HepG2 (cell line): ENCODE measurements around the gene ABHD10. TPM values are rescaled to one million over a fixed set of nuclear protein-coding genes. Genes with fewer than 3 reads are reported as not detected.
A peak's percentile ranks its signal among the peaks of the same experiment; 100 is the strongest.

Experiments used
- ATAC-seq: fragments of 200-7000 bp; cut with Tn5 transposase; 3 replicates; pipeline ENCODE4 v1.9.1; 2020; ENCODE audit warnings: mild to moderate bottlenecking, moderate library complexity
- BruUV-seq: library from RNA; stranded (reverse); fragments of 400-500 nt; replicated peaks from 2 replicates; lab custom pipeline; 2021; lab: Mats Ljungman, UMichigan
- CTCF ChIA-PET: fragments of 300-600 bp; formaldehyde crosslinking; extraction: SDS; loops from one replicate; lab custom pipeline; 2021; ENCODE audit warnings: low total read pairs, inconsistent platforms, low intra/inter-chr PET ratio; lab: Yijun Ruan, JAX
- POLR2A ChIA-PET: fragments of 350-600 bp; sonication (Branson Sonifier 250); formaldehyde crosslinking; loops from one replicate; lab custom pipeline; 2020; ENCODE audit warnings: antibody characterized with exemption, inconsistent platforms; lab: Yijun Ruan, JAX
- DNase-seq: peaks from one replicate; pipeline ENCODE4 v3.0.0-alpha.2; 2015; ENCODE audit warnings: low spot score
- FAIRE-seq: peaks from 3 replicates; lab custom pipeline; 2011; peaks lifted over from hg19 to GRCh38; lab: Jason Lieb, UNC
- H2AFZ ChIP-seq: one replicate; pipeline ENCODE4 v1.6.1; 2011; ENCODE audit warnings: low read length, inconsistent platforms
- H3K27ac ChIP-seq: fragments of 300-600 bp; 3 replicates; pipeline ENCODE4 v1.8.0; 2011; ENCODE audit warnings: mixed run types, mild to moderate bottlenecking, mixed read lengths, low read length, inconsistent platforms; ENCODE audit not compliant: insufficient read depth; ENCODE audit errors: extremely low read length
- H3K27me3 ChIP-seq, 2 experiments: fragments of 200-600 bp in 1 of 2; 2 replicates in 1 of 2; 3 replicates in 1 of 2; pipeline versions ENCODE4 v1.6.0 to v1.8.0; 2011; ENCODE audit warnings: low read length in 2 of 2, mild to moderate bottlenecking in 2 of 2, moderate library complexity in 2 of 2, inconsistent platforms in 1 of 2; ENCODE audit not compliant: insufficient read depth in 2 of 2, control insufficient read depth in 1 of 2
- H3K36me3 ChIP-seq, 2 experiments: fragments of 200-600 bp in 1 of 2; replicated peaks in 1 of 2; 2 replicates in 1 of 2; 3 replicates in 1 of 2; pipeline versions ENCODE4 v1.5.1 to v1.8.0; 2011; ENCODE audit warnings: low read length in 2 of 2, inconsistent platforms in 1 of 2; ENCODE audit not compliant: insufficient read depth in 2 of 2, control insufficient read depth in 1 of 2
- H3K4me1 ChIP-seq: 2 replicates; pipeline ENCODE4 v1.5.1; 2012; ENCODE audit warnings: low read length, inconsistent platforms; ENCODE audit not compliant: insufficient read depth
- H3K4me2 ChIP-seq: 2 replicates; pipeline ENCODE4 v1.6.0; 2011; ENCODE audit warnings: low read depth, low read length, inconsistent platforms
- H3K4me3 ChIP-seq, 3 experiments: fragments of 200-600 bp in 1 of 3; sonication (generic), shearing (Covaris generic) in 1 of 3; replicated peaks in 1 of 3; 2 replicates each; pipeline ENCODE4 v1.5.1; 2011 to 2016; ENCODE audit warnings: low read length in 3 of 3, inconsistent platforms in 2 of 3, low read depth in 2 of 3, mild to moderate bottlenecking in 2 of 3, control low read depth in 1 of 3, mixed read lengths in 1 of 3; ENCODE audit not compliant: insufficient read depth in 1 of 3
- H3K79me2 ChIP-seq: one replicate; pipeline ENCODE4 v1.6.1; 2011; ENCODE audit warnings: low read length, inconsistent platforms; ENCODE audit not compliant: insufficient read depth
- H3K9ac ChIP-seq: 2 replicates; pipeline ENCODE4 v1.6.0; 2011; ENCODE audit warnings: mild to moderate bottlenecking, low read depth, low read length, inconsistent platforms; ENCODE audit not compliant: insufficient read depth
- H3K9me3 ChIP-seq: 2 replicates; pipeline ENCODE4 v1.5.1; 2012; ENCODE audit warnings: mild to moderate bottlenecking, low read length
- H4K20me1 ChIP-seq: 2 replicates; pipeline ENCODE4 v1.6.0; 2011; ENCODE audit warnings: inconsistent platforms, mild to moderate bottlenecking, low read length, moderate library complexity; ENCODE audit not compliant: insufficient read depth
- ARNTL ChIP-seq: sonication (generic); formaldehyde crosslinking; IDR thresholded peaks from 2 replicates; pipeline ENCODE4 v1.4.0; 2020; ENCODE audit warnings: mild to moderate bottlenecking, missing genetic modification reagents
- MAFF ChIP-seq: IDR thresholded peaks from 2 replicates; pipeline ENCODE4 v1.6.1; 2011; ENCODE audit warnings: low read depth, low read length, improper control_type of control experiment
- ZNF691 ChIP-seq: sonication (generic); formaldehyde crosslinking; IDR thresholded peaks from 2 replicates; pipeline ENCODE4 v1.4.0; 2020; ENCODE audit warnings: missing genetic modification reagents, low read depth, mild to moderate bottlenecking, borderline replicate concordance
- ZNF782 ChIP-seq: sonication (generic); formaldehyde crosslinking; IDR thresholded peaks from 2 replicates; pipeline ENCODE4 v1.4.0; 2020; ENCODE audit warnings: missing genetic modification reagents, mild to moderate bottlenecking, borderline replicate concordance
- ZNF792 ChIP-seq: IDR thresholded peaks from 2 replicates; pipeline ENCODE4 v1.6.1; 2016
- WGBS: methylation state at CpG from one replicate; pipeline ENCODE4 v1.1.6; 2017; ENCODE audit warnings: low lambda C conversion rate; 5-methylcytosine and 5-hydroxymethylcytosine counted together
- in situ Hi-C: cut with HindIII; loops from 2 replicates; pipeline ENCODE4 v1.10.0; 2017; ENCODE audit warnings: low pct_unique_long_range_greater_than_20kb; ENCODE audit not compliant: extremely low pct_ligation_motif_present
- intact Hi-C: fragments of 100-400 bp; cut with micrococcal nuclease; formaldehyde crosslinking; loops from one replicate; pipeline ENCODE4 v1.10.0; 2022; ENCODE audit not compliant: unreplicated experiment
- polyA plus RNA-seq, 8 experiments: library from polyadenylated mRNA; depleted of rRNA in 3 of 8; stranded (reverse) in 7 of 8; unstranded in 1 of 8; fragments of >200 nt; fragmentation: Illumina TruSeq in 4 of 8; extraction: Trizol in 4 of 8; gene quantifications; 2 replicates each; pipeline versions ENCODE4 v1.2.1 to v1.2.3, GENCODE V29; 2011 to 2016; ENCODE audit warnings: low read depth in 4 of 8, missing spikeins in 1 of 8, mixed read lengths in 1 of 8; ENCODE audit not compliant: insufficient read depth in 1 of 8
- total RNA-seq, 5 experiments: library from RNA; depleted of rRNA; stranded (reverse); fragments of >200 nt; fragmentation: Illumina TruSeq; extraction: Trizol; gene quantifications; 2 replicates each; pipeline ENCODE4 v1.2.3, GENCODE V29; 2016; ENCODE audit warnings: low read depth in 1 of 5

Gene ABHD10
- total and polyA plus RNA-seq, 2 of the 13 experiments (the other 11 are each of a cell fraction or from before 2014, with no cell fraction given): 22.8 to 50.2 TPM

GRCh38 chr3:111963424-111963823 is 15.4 kb upstream of the ABHD10 start:
- DNase-seq (no peak), ATAC-seq (no peak), FAIRE-seq (no peak)
- no peak overlapping the region for H3K9ac ChIP-seq
- no peak overlapping the region for H2AFZ ChIP-seq
- intact Hi-C loops (no loop called here), in situ Hi-C loops (no loop called here)
- H3K4me2 ChIP-seq: no peak overlapping the region
- H3K27me3 ChIP-seq: no peaks in the 10 kb centered on the region
- no peak overlapping the region for H3K27ac ChIP-seq
- no peaks in the 10 kb centered on the region for H3K9me3 ChIP-seq
- BruUV-seq: no TSS peak
- H4K20me1 ChIP-seq: no peaks in the 10 kb centered on the region
- ChIA-PET CTCF (no interaction called here), POLR2A (no interaction called here)
- H3K4me1 ChIP-seq: peaks cover 10% of the 10 kb centered on the region
- TF ChIP-seq MAFF (0 out of 2 replicates have a peak, but pooled peaks have one; percentile 22), ZNF782 (CRISPR knock-in tag) (no peak)
- WGBS: 100% methylated on average over 1 of the region's 1 CpG
- no peak overlapping the region for H3K4me3 ChIP-seq
- no peaks in the 10 kb centered on the region for H3K79me2 ChIP-seq
- H3K36me3 ChIP-seq: peaks cover 4% of the 10 kb centered on the region in 2 experiments; a peak in 3 of 5 replicates

GRCh38 chr3:111965484-111965883 is 13.3 kb upstream of the ABHD10 start:
- Histone ChIP-seq H3K9me3 (no peaks in the 10 kb centered on the region), H3K27ac (no peak overlapping the region), H3K4me3 (no peak overlapping the region), H3K9ac (no peak overlapping the region), H3K79me2 (no peaks in the 10 kb centered on the region), H3K4me1 (peaks cover 10% of the 10 kb centered on the region), H3K36me3 (peaks cover 4 to 5% of the 10 kb centered on the region in 2 experiments; a peak in 3 of 5 replicates), H2AFZ (no peak overlapping the region), H4K20me1 (no peaks in the 10 kb centered on the region), H3K27me3 (no peaks in the 10 kb centered on the region), H3K4me2 (no peak overlapping the region)
- intact Hi-C loops (no loop called here), in situ Hi-C loops (no loop called here)
- ATAC-seq (no peak), DNase-seq (no peak), FAIRE-seq (no peak)
- ChIA-PET CTCF (interaction anchor here (6.1 kb wide), 1 partner anchor 247 kb away, joined by 79 read pairs; no protein-coding TSS in a partner anchor), POLR2A (no interaction called here)
- TF ChIP-seq ARNTL (CRISPR knock-in tag): no peak
- no peak for TF ChIP-seq ZNF792 (CRISPR knock-in tag)
- TF ChIP-seq ZNF691 (CRISPR knock-in tag): no peak
- BruUV-seq: no TSS peak
- 93% methylated on average over 2 of the region's 2 CpGs for WGBS
